LNCAP (cell line): ENCODE data around the gene SLC25A47.

ENCODE experiments used
- CTCF ChIP-seq: fragments of 450-650 bp; IDR thresholded peaks from 2 replicates; pipeline ENCODE4 v1.5.1; 2017; ENCODE audit warnings: mild to moderate bottlenecking

The SLC25A47 gene

GRCh38 chr14:100322138-100322957 is 791 bp upstream of the SLC25A47 start:
- no peak for TF ChIP-seq CTCF

DNA sequence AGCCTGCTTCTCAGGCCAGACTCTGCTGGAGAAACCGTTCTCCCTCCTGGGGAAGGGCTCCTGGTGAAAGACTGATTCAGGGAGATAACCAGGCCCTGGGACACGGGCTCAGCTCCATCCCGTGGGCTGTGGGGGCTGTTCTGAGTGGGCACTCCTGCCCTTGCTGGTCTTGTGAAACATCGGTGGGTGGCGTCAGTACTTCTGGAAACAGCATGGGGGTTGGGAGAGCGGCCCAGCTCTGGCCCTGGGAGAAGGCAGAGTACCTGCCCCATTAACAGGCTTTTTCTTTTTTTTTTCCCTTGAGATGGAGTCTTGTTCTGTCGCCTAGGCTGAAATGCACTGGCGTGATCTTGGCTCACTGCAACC is 786 bp downstream of the SLC25A47 start:
- TF ChIP-seq CTCF = no peak

DNA sequence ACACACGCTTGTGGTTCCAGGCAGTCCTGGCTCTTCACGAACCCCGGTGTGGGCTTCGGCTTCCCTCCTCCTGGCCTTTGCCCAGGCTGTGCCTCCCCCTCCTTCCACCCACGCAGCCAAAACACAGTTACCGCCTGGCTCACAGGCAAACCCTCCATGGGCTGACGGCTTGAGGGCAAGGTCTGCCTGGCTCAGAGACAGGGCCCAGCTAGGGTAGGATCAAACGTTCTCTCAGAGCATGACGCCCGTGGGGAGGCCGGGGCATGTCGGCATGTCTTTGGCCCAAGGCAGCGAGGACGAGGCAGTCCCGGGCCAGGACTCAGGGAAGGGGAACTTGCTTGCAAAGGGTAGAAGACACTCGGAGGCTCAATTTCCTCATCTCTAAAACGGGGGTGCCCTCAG is 2.1 kb downstream of the SLC25A47 start:
- TF ChIP-seq CTCF = no peak

DNA sequence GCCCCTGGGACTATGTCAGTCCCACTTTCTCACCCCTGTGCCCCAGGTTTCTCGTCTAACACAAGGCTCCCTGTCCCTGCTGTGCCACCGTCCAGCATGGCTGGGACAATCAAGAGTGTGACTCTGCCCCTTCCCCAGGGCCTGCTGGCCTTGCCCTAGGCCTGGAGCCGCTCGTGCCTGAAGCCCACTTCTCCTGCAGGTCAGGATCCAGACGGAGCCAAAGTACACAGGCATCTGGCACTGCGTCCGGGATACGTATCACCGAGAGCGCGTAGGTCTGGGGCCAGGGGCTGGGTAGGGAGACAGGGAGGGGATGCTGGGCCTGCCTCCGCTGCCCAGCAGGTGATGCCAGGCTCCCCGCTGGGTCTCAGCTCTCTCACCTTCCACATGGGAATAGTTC is 2.8 kb downstream of the SLC25A47 start:
- TF ChIP-seq CTCF = no peak

GRCh38 chr14:100327128-100327527 is 4.0 kb downstream of the SLC25A47 start:
- TF ChIP-seq CTCF = no peak

- TF ChIP-seq CTCF = no peak
Observed at GRCh38 chr14:100328495-100329163, 5.5 kb downstream of the SLC25A47 start.

- TF ChIP-seq CTCF = no peak
Observed at GRCh38 chr14:100329233-100330006, 6.3 kb downstream of the SLC25A47 start.
